ENCODE measurements around the gene ZNF385B. TPM values are rescaled to one million over a fixed set of nuclear protein-coding genes. Genes with fewer than 3 reads are reported as not detected.

The ZNF385B gene
- total and polyA plus RNA-seq, 2 donors from 2014 or later: 5.9 to 10.9 TPM

GRCh38 chr2:179521944-179522343 is 339.5 kb downstream of the ZNF385B start:
- no peak for TF ChIP-seq CTCF (IDR thresholded peaks at IDR 0.05; ENCODE audit: borderline replicate concordance, extremely low read depth, insufficient read depth)
- Histone ChIP-seq H3K4me3 (ENCODE audit: low read length in 3 of 3) (no peak overlapping the region), H3K4me1 (ENCODE audit: control insufficient read depth in 2 of 3, insufficient read depth in 2 of 3, low read depth in 1 of 3, low read length in 3 of 3) (peaks cover 0 to 14% (median 0%) of the 10 kb centered on the region in 3 donors), H3K27ac (ENCODE audit: low read depth in 2 of 2, low read length in 2 of 2) (no peak overlapping the region), H3K36me3 (ENCODE audit: control insufficient read depth in 2 of 3, insufficient read depth in 3 of 3, low read length in 3 of 3) (no peaks in the 10 kb centered on the region), H3K27me3 (ENCODE audit: control insufficient read depth, insufficient read depth, low read length) (no peaks in the 10 kb centered on the region), H3K9me3 (ENCODE audit: control insufficient read depth in 2 of 3, insufficient read depth in 1 of 3, low read length in 3 of 3) (no peaks in the 10 kb centered on the region), H3K9ac (ENCODE audit: low read length in 3 of 3) (no peak overlapping the region)
- intact Hi-C loops (cut with DNase I): no loop called here
- DNase-seq: no peak
- FAIRE-seq: peak; percentile 8

- TF ChIP-seq CTCF (IDR thresholded peaks at IDR 0.05; ENCODE audit: borderline replicate concordance, extremely low read depth, insufficient read depth): no peak
- Histone ChIP-seq H3K9ac (ENCODE audit: low read length in 3 of 3) (no peak overlapping the region), H3K4me1 (ENCODE audit: control insufficient read depth in 2 of 3, insufficient read depth in 2 of 3, low read depth in 1 of 3, low read length in 3 of 3) (peaks cover 0 to 14% (median 0%) of the 10 kb centered on the region in 3 donors), H3K9me3 (ENCODE audit: control insufficient read depth in 2 of 3, insufficient read depth in 1 of 3, low read length in 3 of 3) (no peaks in the 10 kb centered on the region), H3K27me3 (ENCODE audit: control insufficient read depth, insufficient read depth, low read length) (no peaks in the 10 kb centered on the region), H3K4me3 (ENCODE audit: low read length in 3 of 3) (no peak overlapping the region), H3K36me3 (ENCODE audit: control insufficient read depth in 2 of 3, insufficient read depth in 3 of 3, low read length in 3 of 3) (no peaks in the 10 kb centered on the region), H3K27ac (ENCODE audit: low read depth in 2 of 2, low read length in 2 of 2) (no peak overlapping the region)
- intact Hi-C loops (cut with DNase I): no loop called here
- DNase-seq: peak in 3 of 5 donors; percentile 20 to 66 (median 41)
- peak; percentile 50 for FAIRE-seq
These were observed 342.6 kb downstream of the ZNF385B start for GRCh38 chr2:179518830-179519229.

GRCh38 chr2:179513181-179513580 is 348.2 kb downstream of the ZNF385B start:
- H3K27ac ChIP-seq (ENCODE audit: low read depth in 2 of 2, low read length in 2 of 2): no peak overlapping the region

More at GRCh38 chr2:179513181-179513580, 348.2 kb downstream of the ZNF385B start:
- FAIRE-seq (no peak), DNase-seq (no peak)
- no peaks in the 10 kb centered on the region for H3K9me3 ChIP-seq (ENCODE audit: control insufficient read depth in 2 of 3, insufficient read depth in 1 of 3, low read length in 3 of 3)
- H3K9ac ChIP-seq (ENCODE audit: low read length in 3 of 3): no peak overlapping the region
- intact Hi-C loops (cut with DNase I): no loop called here
- no peaks in the 10 kb centered on the region for H3K27me3 ChIP-seq (ENCODE audit: control insufficient read depth, insufficient read depth, low read length)
- no peak overlapping the region for H3K4me3 ChIP-seq (ENCODE audit: low read length in 3 of 3)
- no peak for TF ChIP-seq CTCF (IDR thresholded peaks at IDR 0.05; ENCODE audit: borderline replicate concordance, extremely low read depth, insufficient read depth)
- H3K4me1 ChIP-seq (ENCODE audit: control insufficient read depth in 2 of 3, insufficient read depth in 2 of 3, low read depth in 1 of 3, low read length in 3 of 3): peaks cover 0 to 7% (median 0%) of the 10 kb centered on the region in 3 donors
- no peaks in the 10 kb centered on the region for H3K36me3 ChIP-seq (ENCODE audit: control insufficient read depth in 2 of 3, insufficient read depth in 3 of 3, low read length in 3 of 3)
